IMR-90 (cell line): Measurements from ENCODE around the gene PEX11A. TPM values are rescaled to one million over a fixed set of nuclear protein-coding genes. Genes with fewer than 3 reads are reported as not detected.

Experiments
- ATAC-seq: fragments of 200-7000 bp; cut with Tn5 transposase; 2 replicates; pipeline ENCODE4 v1.9.1; 2020; ENCODE audit warnings: low read depth, mild to moderate bottlenecking, moderate library complexity
- BruUV-seq: library from RNA; stranded (reverse); fragments of 400-500 nt; replicated peaks from 2 replicates; lab custom pipeline; 2021; lab: Mats Ljungman, UMichigan
- CTCF ChIA-PET: fragments of 300-600 bp; formaldehyde crosslinking; extraction: SDS; loops from one replicate; lab custom pipeline; 2021; ENCODE audit warnings: antibody characterized with exemption; lab: Yijun Ruan, JAX
- POLR2A ChIA-PET: fragments of 300-600 bp; sonication (Branson Sonifier 250); formaldehyde crosslinking; loops from one replicate; lab custom pipeline; 2022; ENCODE audit warnings: antibody characterized with exemption; ENCODE audit not compliant: unreplicated experiment; lab: Charles Lee
- DNase-seq: peaks from one replicate; pipeline ENCODE4 v3.0.0; 2013
- H2AFZ ChIP-seq: replicated peaks from 2 replicates; pipeline ENCODE3; 2013; ENCODE audit warnings: low read length, mild to moderate bottlenecking; ENCODE audit not compliant: poor library complexity
- H2AK5ac ChIP-seq: 2 replicates; pipeline ENCODE4 v1.6.1; 2013; ENCODE audit warnings: low read depth, low read length, inconsistent platforms
- H2AK9ac ChIP-seq: replicated peaks from 2 replicates; pipeline ENCODE3; 2013; ENCODE audit warnings: mild to moderate bottlenecking, low read depth, low read length, moderate library complexity; ENCODE audit not compliant: poor library complexity
- H2BK120ac ChIP-seq: 2 replicates; pipeline ENCODE4 v1.6.1; 2013; ENCODE audit warnings: low read depth, low read length, inconsistent platforms
- H2BK15ac ChIP-seq: 3 replicates; pipeline ENCODE4 v1.6.1; 2013; ENCODE audit warnings: low read depth, low read length, inconsistent platforms
- H2BK20ac ChIP-seq: 2 replicates; pipeline ENCODE4 v1.6.1; 2013; ENCODE audit warnings: low read depth, mild to moderate bottlenecking, inconsistent platforms, low read length, moderate library complexity
- H2BK5ac ChIP-seq: 2 replicates; pipeline ENCODE4 v1.6.1; 2013; ENCODE audit warnings: mild to moderate bottlenecking, low read depth, low read length, inconsistent platforms; ENCODE audit not compliant: poor library complexity, severe bottlenecking
- H3K14ac ChIP-seq: replicated peaks from 2 replicates; pipeline ENCODE4 v1.6.1; 2013; ENCODE audit warnings: low read depth, low read length, inconsistent platforms
- H3K18ac ChIP-seq: 2 replicates; pipeline ENCODE4 v1.6.1; 2013; ENCODE audit warnings: low read depth, low read length, control low read depth
- H3K23ac ChIP-seq: 2 replicates; pipeline ENCODE4 v1.6.1; 2013; ENCODE audit warnings: low read depth, low read length, inconsistent platforms
- H3K27ac ChIP-seq: 2 replicates; pipeline ENCODE4 v1.5.1; 2013; ENCODE audit warnings: mild to moderate bottlenecking, control low read depth, low read length; ENCODE audit not compliant: insufficient read depth
- H3K27me3 ChIP-seq: 2 replicates; pipeline ENCODE4 v1.6.1; 2013; ENCODE audit warnings: low read length; ENCODE audit not compliant: control insufficient read depth, insufficient read depth
- H3K36me3 ChIP-seq: 2 replicates; pipeline ENCODE4 v1.6.1; 2013; ENCODE audit warnings: low read length, mixed read lengths; ENCODE audit not compliant: control insufficient read depth, insufficient read depth
- H3K4ac ChIP-seq: 2 replicates; pipeline ENCODE4 v1.6.1; 2013; ENCODE audit warnings: low read depth, low read length, inconsistent platforms
- H3K4me1 ChIP-seq: 2 replicates; pipeline ENCODE4 v1.6.1; 2013; ENCODE audit warnings: low read length, mixed read lengths; ENCODE audit not compliant: control insufficient read depth, insufficient read depth
- H3K4me2 ChIP-seq: 2 replicates; pipeline ENCODE4 v1.6.1; 2013; ENCODE audit warnings: low read depth, mild to moderate bottlenecking, control low read depth, low read length, moderate library complexity
- H3K4me3 ChIP-seq: 2 replicates; pipeline ENCODE4 v1.5.1; 2013; ENCODE audit warnings: low read depth, mild to moderate bottlenecking, control low read depth, low read length, moderate library complexity; ENCODE audit not compliant: insufficient read depth
- H3K56ac ChIP-seq: 2 replicates; pipeline ENCODE4 v1.6.1; 2013; ENCODE audit warnings: low read length, inconsistent platforms; ENCODE audit not compliant: insufficient read depth; ENCODE audit errors: extremely low read depth
- H3K79me1 ChIP-seq, 2 experiments: 2 replicates each; pipeline ENCODE4 v1.6.1; 2013; ENCODE audit warnings: low read length in 2 of 2, inconsistent platforms in 1 of 2, low read depth in 1 of 2
- H3K9ac ChIP-seq: 2 replicates; pipeline ENCODE4 v1.6.1; 2013; ENCODE audit warnings: low read depth, low read length, control low read depth
- H3K9me1 ChIP-seq: 2 replicates; pipeline ENCODE4 v1.6.1; 2013; ENCODE audit warnings: low read length, inconsistent platforms; ENCODE audit not compliant: insufficient read depth
- H3K9me3 ChIP-seq: 2 replicates; pipeline ENCODE4 v1.6.1; 2013; ENCODE audit warnings: low read length; ENCODE audit not compliant: control insufficient read depth, insufficient read depth
- H4K20me1 ChIP-seq: 2 replicates; pipeline ENCODE4 v1.6.1; 2013; ENCODE audit warnings: low read length, inconsistent platforms; ENCODE audit not compliant: insufficient read depth
- H4K5ac ChIP-seq: 2 replicates; pipeline ENCODE4 v1.6.1; 2013; ENCODE audit warnings: mild to moderate bottlenecking, low read depth, low read length, control low read depth
- H4K8ac ChIP-seq, 2 experiments: 2 replicates each; pipeline ENCODE4 v1.6.1; 2013; ENCODE audit warnings: low read depth in 2 of 2, low read length in 2 of 2, control low read depth in 1 of 2, inconsistent platforms in 1 of 2
- H4K91ac ChIP-seq: 2 replicates; pipeline ENCODE4 v1.6.1; 2013; ENCODE audit warnings: low read depth, low read length, inconsistent platforms; ENCODE audit not compliant: insufficient read depth
- BHLHE40 ChIP-seq: fragments of 150-350 bp; IDR thresholded peaks from 2 replicates; pipeline ENCODE4 v1.6.1; 2016; ENCODE audit warnings: mild to moderate bottlenecking, low read depth, low read length
- CHD1 ChIP-seq: IDR thresholded peaks from 2 replicates; pipeline ENCODE4 v1.6.1; 2012; ENCODE audit warnings: low read depth, low read length, improper control_type of control experiment
- FOS ChIP-seq: fragments of 150-350 bp; IDR thresholded peaks from 2 replicates; pipeline ENCODE4 v1.6.1; 2016; ENCODE audit warnings: low read depth, low read length
- MAFK ChIP-seq: IDR thresholded peaks from 2 replicates; pipeline ENCODE4 v1.6.1; 2012; ENCODE audit warnings: low read depth, low read length, improper control_type of control experiment
- MAZ ChIP-seq: IDR thresholded peaks from 2 replicates; pipeline ENCODE4 v1.6.1; 2012; ENCODE audit warnings: low read depth, mild to moderate bottlenecking, low read length, improper control_type of control experiment, moderate library complexity, borderline replicate concordance
- MXI1 ChIP-seq: IDR thresholded peaks from 2 replicates; pipeline ENCODE4 v1.6.1; 2012; ENCODE audit warnings: low read depth, mild to moderate bottlenecking, low read length, moderate library complexity, borderline replicate concordance
- NFE2L2 ChIP-seq: fragments of 150-350 bp; IDR thresholded peaks from 2 replicates; pipeline ENCODE4 v1.6.1; 2016; ENCODE audit warnings: low read depth, mild to moderate bottlenecking, low read length
- POLR2A ChIP-seq: IDR thresholded peaks from 2 replicates; pipeline ENCODE4 v1.6.1; 2012; ENCODE audit warnings: mild to moderate bottlenecking, low read depth, low read length
- RAD21 ChIP-seq: IDR thresholded peaks from 2 replicates; pipeline ENCODE4 v1.6.1; 2012; ENCODE audit warnings: low read length, improper control_type of control experiment
- RFX5 ChIP-seq: IDR thresholded peaks from 2 replicates; pipeline ENCODE4 v1.8.0; 2012; ENCODE audit warnings: low read depth, mild to moderate bottlenecking, low read length, moderate library complexity
- SMC3 ChIP-seq: fragments of 150-350 bp; IDR thresholded peaks from 2 replicates; pipeline ENCODE4 v1.6.1; 2016; ENCODE audit warnings: low read depth, mild to moderate bottlenecking, antibody characterized with exemption, low read length, moderate library complexity
- WGBS, 2 experiments: methylation state at CpG; one replicate each; pipeline versions ENCODE4 v1.1.5 to v1.1.7; 2013; ENCODE audit warnings: missing lambda C conversion rate in 2 of 2; ENCODE audit not compliant: insufficient read length in 1 of 2; ENCODE audit errors: extremely low coverage in 2 of 2; 5-methylcytosine and 5-hydroxymethylcytosine counted together
- dilution Hi-C: fragments of 300-500 bp; cut with HindIII; formaldehyde crosslinking; loops from one replicate; pipeline ENCODE4 v1.14.3; 2018; ENCODE audit warnings: low sequenced_read_pairs; ENCODE audit not compliant: unreplicated experiment
- in situ Hi-C: fragments of 300-500 bp; cut with MboI; formaldehyde crosslinking; loops from 3 replicates; pipeline ENCODE4 v1.14.3; 2019; ENCODE audit warnings: low sequenced_read_pairs, inconsistent platforms, mixed read lengths
- intact Hi-C: fragments of 100-400 bp; cut with micrococcal nuclease; formaldehyde crosslinking; loops from 2 replicates; pipeline ENCODE4 v1.10.0; 2022
- polyA plus RNA-seq, 3 experiments: library from polyadenylated mRNA; depleted of rRNA; stranded (reverse); fragments of >200 nt; gene quantifications; 2 replicates each; pipeline ENCODE4 v1.2.3, GENCODE V29; 2012; ENCODE audit warnings: low replicate concordance in 1 of 3
- total RNA-seq: library from RNA; depleted of rRNA; stranded (reverse); fragments of >200 nt; gene quantifications from 2 replicates; pipeline ENCODE4 v1.2.3, GENCODE V29; 2012
- TF ChIP-seq, protein P1 (sequence below): fragments of 150-350 bp; IDR thresholded peaks from 2 replicates; pipeline ENCODE4 v1.6.1; 2017; ENCODE audit warnings: mild to moderate bottlenecking, antibody characterized with exemption, low read length, low read depth
- TF ChIP-seq, protein P2 (sequence below): fragments of 150-350 bp; IDR thresholded peaks from 2 replicates; pipeline ENCODE4 v1.6.1; 2016; ENCODE audit warnings: low read depth, mild to moderate bottlenecking, low read length, moderate library complexity, borderline replicate concordance

Gene PEX11A
- total and polyA plus RNA-seq, 2 of the 4 experiments (the other 2 are of a cell fraction) = 4.2 to 10.2 TPM

DNA sequence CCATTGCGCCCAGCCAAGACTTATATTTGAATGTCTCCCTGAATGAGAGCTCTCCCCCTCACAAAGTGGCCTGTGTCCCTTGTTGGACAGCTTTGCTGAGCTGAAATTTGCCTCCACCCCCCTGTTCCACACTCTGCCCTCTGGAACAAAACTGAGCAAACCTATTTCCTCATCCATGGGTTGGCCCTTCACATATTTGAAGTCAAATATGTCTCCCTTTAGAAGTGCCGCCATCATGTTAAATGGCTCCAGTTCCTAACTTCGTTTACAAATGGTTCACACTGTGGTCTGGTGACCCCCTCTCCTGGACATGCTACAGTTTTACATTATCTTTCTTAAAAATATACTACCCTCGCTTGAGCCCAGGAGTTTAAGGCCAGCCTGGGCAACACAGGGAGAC lies 16.0 kb downstream of the PEX11A start:
- Histone ChIP-seq H4K5ac (no peak overlapping the region), H3K56ac (no peak overlapping the region), H3K9ac (no peak overlapping the region), H3K79me1 (no peaks in the 10 kb centered on the region), H2BK5ac (no peak overlapping the region), H3K4me3 (no peak overlapping the region), H2AK9ac (no peak overlapping the region), H2AFZ (no peak overlapping the region), H2BK15ac (no peak overlapping the region), H3K9me1 (0 out of 2 replicates have a peak, but pooled peaks cover 2% of the 10 kb centered on the region), H4K91ac (no peak overlapping the region), H3K18ac (no peak overlapping the region), H2BK20ac (no peak overlapping the region), H4K8ac (no peak overlapping the region), H2AK5ac (no peak overlapping the region), H3K27ac (no peak overlapping the region), H3K23ac (no peak overlapping the region), H2BK120ac (no peak overlapping the region), H3K9me3 (no peaks in the 10 kb centered on the region), H3K4me2 (no peak overlapping the region), H4K20me1 (no peaks in the 10 kb centered on the region), H3K36me3 (no peaks in the 10 kb centered on the region), H3K4me1 (no peaks in the 10 kb centered on the region), H3K27me3 (no peaks in the 10 kb centered on the region), H3K14ac (no peak overlapping the region), H3K4ac (no peak overlapping the region)
- BruUV-seq = no TSS peak
- DNase-seq (no peak), ATAC-seq (no peak)
- TF ChIP-seq MXI1 (no peak), RFX5 (no peak), RAD21 (no peak), MAZ (no peak), FOS (no peak), SMC3 (no peak), BHLHE40 (no peak), NFE2L2 (no peak), CHD1 (no peak), POLR2A (no peak), MAFK (no peak)
- TF ChIP-seq, protein P1, sequence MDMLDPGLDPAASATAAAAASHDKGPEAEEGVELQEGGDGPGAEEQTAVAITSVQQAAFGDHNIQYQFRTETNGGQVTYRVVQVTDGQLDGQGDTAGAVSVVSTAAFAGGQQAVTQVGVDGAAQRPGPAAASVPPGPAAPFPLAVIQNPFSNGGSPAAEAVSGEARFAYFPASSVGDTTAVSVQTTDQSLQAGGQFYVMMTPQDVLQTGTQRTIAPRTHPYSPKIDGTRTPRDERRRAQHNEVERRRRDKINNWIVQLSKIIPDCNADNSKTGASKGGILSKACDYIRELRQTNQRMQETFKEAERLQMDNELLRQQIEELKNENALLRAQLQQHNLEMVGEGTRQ = no peak
- TF ChIP-seq, protein P2, sequence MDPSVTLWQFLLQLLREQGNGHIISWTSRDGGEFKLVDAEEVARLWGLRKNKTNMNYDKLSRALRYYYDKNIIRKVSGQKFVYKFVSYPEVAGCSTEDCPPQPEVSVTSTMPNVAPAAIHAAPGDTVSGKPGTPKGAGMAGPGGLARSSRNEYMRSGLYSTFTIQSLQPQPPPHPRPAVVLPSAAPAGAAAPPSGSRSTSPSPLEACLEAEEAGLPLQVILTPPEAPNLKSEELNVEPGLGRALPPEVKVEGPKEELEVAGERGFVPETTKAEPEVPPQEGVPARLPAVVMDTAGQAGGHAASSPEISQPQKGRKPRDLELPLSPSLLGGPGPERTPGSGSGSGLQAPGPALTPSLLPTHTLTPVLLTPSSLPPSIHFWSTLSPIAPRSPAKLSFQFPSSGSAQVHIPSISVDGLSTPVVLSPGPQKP = no peak
- intact Hi-C loops = no loop called here
- in situ Hi-C loops = no loop called here
- 100% methylated on average over 1 of the region's 4 CpGs; no CpG with 5 or more reads in 1 of the 2 experiments for WGBS, 2 experiments
- ChIA-PET CTCF (no interaction called here), POLR2A (no interaction called here)
- dilution Hi-C loops = no loop called here
